PC-9 (cell line): ENCODE measurements around the gene USP50.

Experiments used
- CTCF ChIP-seq: fragments of 200-600 bp; sonication (generic); conservative IDR thresholded peaks from 2 replicates; pipeline ENCODE4 v1.6.1; 2017; ENCODE audit warnings: mixed run types, antibody characterized with exemption, mild to moderate bottlenecking, moderate library complexity
- EZH2 ChIP-seq: fragments of 200-600 bp; sonication (generic); IDR thresholded peaks from 2 replicates; pipeline ENCODE4 v1.8.0; 2017; ENCODE audit warnings: antibody characterized with exemption, low read depth

GRCh38 chr15:50577492-50577891, 31.0 kb upstream of the USP50 start:
- TF ChIP-seq CTCF (no peak), EZH2 (no peak)
